Ishikawa (cell line): ENCODE data around the gene INPP5J.

Experiments
- CEBPB ChIP-seq: IDR thresholded peaks from 2 replicates; pipeline ENCODE4 v1.6.1; 2012
- EGR1 ChIP-seq: IDR thresholded peaks from 2 replicates; pipeline ENCODE4 v1.6.1; 2012
- EP300 ChIP-seq: IDR thresholded peaks from 2 replicates; pipeline ENCODE4 v1.6.1; 2012; ENCODE audit warnings: borderline replicate concordance
- FOXM1 ChIP-seq: IDR thresholded peaks from 2 replicates; pipeline ENCODE4 v1.6.1; 2012; ENCODE audit warnings: low read depth, borderline replicate concordance
- REST ChIP-seq: IDR thresholded peaks from 2 replicates; pipeline ENCODE4 v1.6.1; 2012; ENCODE audit warnings: low read depth, mild to moderate bottlenecking
- TAF1 ChIP-seq: IDR thresholded peaks from 2 replicates; pipeline ENCODE4 v1.6.1; 2012; ENCODE audit warnings: low read depth, mild to moderate bottlenecking
- USF1 ChIP-seq: IDR thresholded peaks from 2 replicates; pipeline ENCODE4 v1.6.1; 2012
- YY1 ChIP-seq: IDR thresholded peaks from 2 replicates; pipeline ENCODE4 v1.6.1; 2012; ENCODE audit warnings: low read depth

GRCh38 chr22:31136711-31137110, 13.9 kb downstream of the INPP5J start:
- TF ChIP-seq CEBPB (no peak), USF1 (no peak), YY1 (no peak), EP300 (no peak), EGR1 (no peak), FOXM1 (no peak), TAF1 (no peak), REST (no peak)
